Transverse colon (tissue), 4 donors: ENCODE results near the gene FDX1. TPM values are rescaled to one million over a fixed set of nuclear protein-coding genes. Genes with fewer than 3 reads are reported as not detected.

ENCODE experiments used
- DNase-seq: peaks from one replicate; pipeline ENCODE4 v3.0.0-alpha.2; 2019
- H3K27ac ChIP-seq, 4 donors: fragments of 200-600 bp; sonication (generic); 2 replicates each; pipeline ENCODE4 v1.5.1; 2016 to 2018; ENCODE audit warnings: inconsistent platforms in 4 of 4
- H3K27me3 ChIP-seq: fragments of 200-600 bp; sonication (generic); 2 replicates; pipeline ENCODE4 v1.5.1; 2017; ENCODE audit warnings: inconsistent platforms
- H3K36me3 ChIP-seq, 4 donors: fragments of 200-600 bp; sonication (generic); 2 replicates each; pipeline ENCODE4 v1.5.1; 2017 to 2019; ENCODE audit warnings: inconsistent platforms in 4 of 4
- H3K4me1 ChIP-seq, 4 donors: fragments of 200-600 bp; sonication (generic); 2 replicates each; pipeline ENCODE4 v1.5.1; 2017 to 2020; ENCODE audit warnings: inconsistent platforms in 4 of 4
- H3K4me3 ChIP-seq, 4 donors: fragments of 200-600 bp; sonication (generic); 1 replicate in 1 of 4; 2 replicates in 3 of 4; pipeline versions ENCODE4 v1.5.1 to v1.6.1; 2017 to 2019; ENCODE audit warnings: inconsistent platforms in 4 of 4
- H3K9me3 ChIP-seq, 2 donors: fragments of 200-600 bp; sonication (generic); 2 replicates each; pipeline ENCODE4 v1.5.1; 2017 to 2019; ENCODE audit warnings: inconsistent platforms in 2 of 2
- CTCF ChIP-seq, 5 experiments: fragments of 200-600 bp in 3 of 5; fragments of 450-650 bp in 2 of 5; sonication (generic) in 3 of 5; IDR thresholded peaks; 1 replicate in 2 of 5; 2 replicates in 3 of 5; pipeline ENCODE4 v1.5.1; 2016 to 2017; ENCODE audit warnings: antibody characterized with exemption in 5 of 5, inconsistent platforms in 3 of 5, mild to moderate bottlenecking in 2 of 5, moderate library complexity in 1 of 5
- EP300 ChIP-seq: sonication (generic); formaldehyde crosslinking; IDR thresholded peaks from one replicate; pipeline ENCODE4 v1.6.1; 2017; ENCODE audit warnings: antibody characterized with exemption, low read depth
- POLR2A ChIP-seq: fragments of 450-650 bp; IDR thresholded peaks from one replicate; pipeline ENCODE4 v1.6.1; 2016; ENCODE audit warnings: antibody characterized with exemption, mild to moderate bottlenecking, moderate library complexity
- POLR2AphosphoS5 ChIP-seq, 3 donors: sonication (generic); formaldehyde crosslinking; IDR thresholded peaks; one replicate each; pipeline ENCODE4 v1.6.1; 2016; ENCODE audit warnings: antibody characterized with exemption in 3 of 3
- WGBS, 2 donors: methylation state at CpG; one replicate each; pipeline ENCODE4 v1.1.5; 2018; ENCODE audit warnings: low coverage in 1 of 2; 5-methylcytosine and 5-hydroxymethylcytosine counted together
- in situ Hi-C, 4 donors: fragments of 200-750 bp; cut with MboI; loops; one replicate each; pipeline versions ENCODE4 v1.15.0 to v1.15.1; 2017; ENCODE audit warnings: low sequenced_read_pairs in 3 of 4, low pct_ligation_motif_present in 1 of 4, low pct_unique_long_range_greater_than_20kb in 1 of 4
- intact Hi-C: fragments of 100-400 bp; cut with DNase I; formaldehyde crosslinking; loops from one replicate; pipeline ENCODE4 v1.15.1; 2023; ENCODE audit warnings: low total_unique reads
- total RNA-seq, 4 donors: library from RNA; depleted of rRNA; stranded (reverse); fragments of >200 nt; gene quantifications; one replicate each; pipeline ENCODE4 v1.1.0, GENCODE V29; 2016

The FDX1 gene
- total RNA-seq, 4 donors from 2014 or later = 25.4 to 28.9 (median 26.8) TPM

DNA sequence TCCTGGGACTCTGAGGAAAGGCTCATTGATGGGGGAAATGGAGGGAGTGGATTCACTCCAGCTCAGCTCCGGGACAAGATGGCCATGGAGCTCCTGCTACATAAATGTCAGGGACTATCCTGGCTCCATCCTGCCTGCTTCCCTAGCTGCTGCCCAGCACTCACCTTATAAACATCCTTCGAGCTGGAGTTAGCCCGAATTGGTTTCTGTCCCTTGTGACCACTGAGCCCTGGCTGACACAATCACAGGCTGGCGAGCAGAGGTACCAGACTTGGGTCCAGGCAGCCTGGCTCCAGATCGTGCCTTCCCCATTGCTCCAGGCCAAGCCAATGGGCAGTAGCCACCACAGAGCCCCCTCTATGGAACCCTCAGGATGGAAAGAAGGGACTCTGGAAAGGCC, 77.6 kb downstream of the FDX1 start:
- H3K4me1 ChIP-seq = no peaks in the 10 kb centered on the region
- TF ChIP-seq CTCF (IDR thresholded peaks at IDR 0.05) (no peak), POLR2A (no peak), EP300 (no peak), POLR2AphosphoS5 (IDR thresholded peaks at IDR 0.05) (no peak)
- 93% methylated on average over 5 of the region's 5 CpGs; no CpG with 5 or more reads in 1 of the 2 donors for WGBS, 2 donors
- intact Hi-C loops = no loop called here
- no peak overlapping the region for H3K4me3 ChIP-seq
- H3K9me3 ChIP-seq = no peaks in the 10 kb centered on the region
- H3K27me3 ChIP-seq = no peaks in the 10 kb centered on the region
- H3K36me3 ChIP-seq = no peaks in the 10 kb centered on the region
- H3K27ac ChIP-seq = no peak overlapping the region
- no peak for DNase-seq
- in situ Hi-C loops = no loop called here

DNA sequence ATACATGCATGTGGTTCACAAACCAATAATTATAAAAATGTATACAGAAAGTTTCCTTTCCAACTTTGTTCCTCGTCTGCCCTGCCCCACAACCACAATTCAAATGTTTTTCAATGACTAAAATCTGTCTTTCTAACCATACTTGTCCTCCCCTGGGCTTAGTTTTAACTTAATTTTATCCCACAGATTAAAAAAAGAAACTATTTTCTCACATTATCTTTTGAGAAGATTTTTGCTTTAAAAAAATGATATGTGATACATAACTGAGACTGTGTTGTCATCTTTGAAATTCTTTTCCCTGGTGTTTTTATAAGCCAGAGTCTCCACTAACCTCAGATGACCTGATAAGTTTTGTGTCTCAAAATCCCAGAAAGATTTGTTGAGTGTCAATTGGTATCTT, 79.0 kb downstream of the FDX1 start:
- H3K9me3 ChIP-seq = no peaks in the 10 kb centered on the region
- no peaks in the 10 kb centered on the region for H3K4me1 ChIP-seq
- in situ Hi-C loops (no loop called here), intact Hi-C loops (no loop called here)
- WGBS, 2 donors = 60 to 68% methylated on average over 1 of the region's 1 CpG
- H3K27me3 ChIP-seq = no peaks in the 10 kb centered on the region
- no peak overlapping the region for H3K4me3 ChIP-seq
- H3K27ac ChIP-seq = no peak overlapping the region
- TF ChIP-seq CTCF (IDR thresholded peaks at IDR 0.05) = no peak
- TF ChIP-seq POLR2A = no peak
- no peak for TF ChIP-seq EP300
- TF ChIP-seq POLR2AphosphoS5 (IDR thresholded peaks at IDR 0.05) = no peak
- DNase-seq = no peak
- H3K36me3 ChIP-seq = no peaks in the 10 kb centered on the region

DNA sequence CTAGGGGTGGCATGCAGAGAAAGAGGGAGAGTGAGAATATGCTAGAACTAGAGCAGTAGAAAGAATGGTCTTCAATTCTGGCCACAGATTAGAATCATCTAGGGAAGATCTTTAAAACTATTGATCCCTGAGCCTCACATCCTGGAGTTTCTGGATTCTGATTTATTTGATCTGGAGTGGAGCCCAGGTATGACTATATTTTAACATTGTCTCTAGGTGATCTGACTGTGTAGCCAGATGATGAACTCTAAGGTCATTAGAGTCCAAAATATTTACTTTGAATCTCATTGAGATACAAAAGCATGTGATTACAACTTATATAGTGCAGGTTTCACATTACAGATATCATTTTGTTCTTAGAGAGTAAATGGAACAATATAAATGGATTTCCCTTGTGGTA, 79.7 kb downstream of the FDX1 start:
- H3K27me3 ChIP-seq = no peaks in the 10 kb centered on the region
- H3K36me3 ChIP-seq = no peaks in the 10 kb centered on the region
- no peak for TF ChIP-seq POLR2AphosphoS5 (IDR thresholded peaks at IDR 0.05)
- no peak for TF ChIP-seq EP300
- no peak for TF ChIP-seq CTCF (IDR thresholded peaks at IDR 0.05)
- no peak for TF ChIP-seq POLR2A
- in situ Hi-C loops (no loop called here), intact Hi-C loops (no loop called here)
- no peak for DNase-seq
- H3K4me1 ChIP-seq = no peaks in the 10 kb centered on the region
- H3K9me3 ChIP-seq = no peaks in the 10 kb centered on the region
- no peak overlapping the region for H3K4me3 ChIP-seq
- H3K27ac ChIP-seq = no peak overlapping the region

- Histone ChIP-seq H3K4me3 (no peak overlapping the region), H3K27me3 (no peaks in the 10 kb centered on the region), H3K4me1 (no peaks in the 10 kb centered on the region), H3K9me3 (no peaks in the 10 kb centered on the region), H3K36me3 (no peaks in the 10 kb centered on the region), H3K27ac (no peak overlapping the region)
- intact Hi-C loops = loop anchor here (5.0 kb wide), 1 partner anchor 835 kb away; no protein-coding TSS in a partner anchor
- no peak for DNase-seq
- whole genome bisulfite sequencing, 2 donors = 71 to 79% methylated on average over 1 of the region's 1 CpG
- no peak for TF ChIP-seq EP300
- TF ChIP-seq POLR2A = no peak
- no peak for TF ChIP-seq POLR2AphosphoS5 (IDR thresholded peaks at IDR 0.05)
- no peak for TF ChIP-seq CTCF (IDR thresholded peaks at IDR 0.05)
- in situ Hi-C loops = no loop called here
Observed at GRCh38 chr11:110512026-110512425, 82.3 kb downstream of the FDX1 start.
